GM21515 (cell line): ENCODE results near the gene LMCD1.

Experiments
- ATAC-seq: cut with Tn5 transposase; IDR thresholded peaks from one replicate; pipeline ENCODE4 v1.9.1; 2021; ENCODE audit not compliant: unreplicated experiment

Gene LMCD1

GRCh38 chr3:8482960-8483665 lies 18.5 kb upstream of the LMCD1 start:
- ATAC-seq = no peak

GRCh38 chr3:8484409-8485140 lies 17.0 kb upstream of the LMCD1 start:
- ATAC-seq = no peak

- no peak for ATAC-seq
Observed at GRCh38 chr3:8485141-8485870, 16.3 kb upstream of the LMCD1 start.

DNA sequence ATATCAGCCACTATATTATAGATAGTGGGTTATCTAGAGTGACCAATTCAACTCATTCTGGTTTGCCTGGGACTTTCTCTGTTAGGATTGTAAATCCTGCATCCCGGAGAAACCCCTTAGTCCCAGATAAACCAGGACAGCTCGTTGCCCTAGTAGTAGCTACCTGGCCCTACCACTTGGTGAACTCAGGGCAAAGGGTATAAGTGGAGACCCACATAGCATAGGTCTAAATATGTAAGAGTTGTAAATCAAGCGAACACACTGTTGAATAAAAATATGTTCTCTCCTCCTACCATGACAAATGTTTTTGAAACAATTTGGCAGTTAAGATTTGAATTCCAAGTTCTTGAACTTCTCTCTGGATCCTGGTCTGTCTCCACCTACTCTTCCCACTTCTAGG lies 15.7 kb upstream of the LMCD1 start:
- no peak for ATAC-seq

GRCh38 chr3:8486434-8486833 lies 15.2 kb upstream of the LMCD1 start:
- ATAC-seq = no peak

DNA sequence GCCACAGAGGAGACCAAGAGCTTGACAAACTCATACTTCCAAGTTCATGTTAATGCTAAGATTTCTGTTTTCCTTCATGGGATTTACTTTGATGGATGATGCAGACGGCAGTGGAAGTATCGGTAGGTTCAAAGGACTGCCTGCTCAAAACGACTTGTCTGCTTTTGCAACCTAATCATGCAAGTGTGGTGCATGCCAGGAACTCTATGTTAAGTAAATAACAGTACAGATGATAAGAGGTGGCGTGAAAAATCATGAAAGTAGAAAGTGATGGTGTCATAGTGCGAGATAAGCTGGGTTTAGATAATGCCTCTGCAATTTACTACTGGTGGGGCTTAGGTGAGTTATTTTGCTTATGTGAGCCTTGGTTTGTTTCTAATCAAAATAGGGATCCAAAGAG lies 14.7 kb upstream of the LMCD1 start:
- no peak for ATAC-seq

- no peak for ATAC-seq
Observed at GRCh38 chr3:8488411-8488810, 13.2 kb upstream of the LMCD1 start.

GRCh38 chr3:8488877-8489276 lies 12.7 kb upstream of the LMCD1 start:
- no peak for ATAC-seq

DNA sequence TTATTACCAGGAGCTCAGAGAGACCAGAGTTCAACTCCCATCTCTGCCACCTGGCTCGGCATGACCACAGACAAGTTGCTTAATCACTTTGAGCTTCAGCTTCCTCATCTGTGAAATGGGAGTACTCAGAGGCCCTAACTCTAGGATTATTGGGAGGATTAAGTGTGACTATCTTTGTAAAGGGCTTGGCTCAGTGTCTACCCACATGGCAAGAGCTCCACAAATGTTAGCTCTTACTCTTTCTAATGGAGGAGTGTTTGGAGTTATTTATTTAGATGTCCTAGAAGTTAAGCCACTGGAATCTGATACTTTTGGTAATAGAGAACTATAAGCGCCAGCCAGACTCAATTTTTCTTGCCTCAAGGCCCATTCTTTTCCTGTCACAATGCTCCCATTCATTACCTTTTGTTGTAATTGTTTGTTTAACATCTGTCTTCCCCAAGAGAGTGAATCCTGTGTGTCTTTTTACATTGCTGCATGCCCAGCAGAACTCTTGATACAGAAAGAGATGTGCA lies 12.3 kb upstream of the LMCD1 start:
- no peak for ATAC-seq

GRCh38 chr3:8490079-8490552 lies 11.5 kb upstream of the LMCD1 start:
- ATAC-seq = no peak

GRCh38 chr3:8491271-8492144 lies 10.1 kb upstream of the LMCD1 start:
- ATAC-seq = no peak

GRCh38 chr3:8492744-8493511 lies 8.7 kb upstream of the LMCD1 start:
- ATAC-seq = no peak

DNA sequence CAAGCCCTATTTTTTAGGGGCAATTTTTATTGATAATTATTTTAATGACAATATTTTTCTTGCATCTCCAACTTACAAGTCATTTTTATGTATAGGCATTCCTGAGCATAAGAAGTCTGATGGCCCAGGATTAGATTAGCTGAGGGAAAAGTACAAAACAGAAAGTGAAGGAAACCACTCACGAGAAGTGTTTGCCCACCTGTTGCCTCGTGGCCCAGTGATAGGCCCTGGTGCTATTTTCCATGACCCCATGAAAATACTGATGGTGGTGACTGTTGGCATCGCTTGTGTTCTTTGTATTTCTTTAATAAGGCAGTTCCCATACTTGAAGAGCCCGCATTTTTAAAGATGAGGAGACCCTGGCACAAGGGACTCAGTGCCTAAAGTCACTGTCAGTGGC lies 7.9 kb upstream of the LMCD1 start:
- no peak for ATAC-seq

GRCh38 chr3:8494327-8494726 lies 7.3 kb upstream of the LMCD1 start:
- no peak for ATAC-seq

DNA sequence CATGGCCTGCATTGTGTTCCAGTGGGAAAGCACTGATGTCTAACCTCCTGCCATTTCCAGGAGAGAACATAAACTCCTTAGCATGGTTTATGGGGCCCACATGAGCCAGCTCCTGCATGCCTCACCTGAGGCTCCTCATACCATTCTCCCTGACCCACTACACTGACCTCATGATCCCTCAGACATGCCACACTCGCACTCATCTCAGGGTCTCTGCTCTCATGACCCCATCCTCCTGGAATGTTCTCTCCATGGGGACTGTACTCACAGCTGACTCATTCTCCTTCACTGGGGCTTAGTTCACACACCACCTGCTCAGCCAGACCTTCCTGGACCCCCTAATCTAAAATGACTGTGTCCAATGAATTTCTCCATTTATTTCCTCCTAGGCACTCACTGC lies 4.0 kb upstream of the LMCD1 start:
- no peak for ATAC-seq

GRCh38 chr3:8499181-8499611 lies 2.4 kb upstream of the LMCD1 start:
- no peak for ATAC-seq

GRCh38 chr3:8500319-8500988 lies 1.2 kb upstream of the LMCD1 start:
- no peak for ATAC-seq

DNA sequence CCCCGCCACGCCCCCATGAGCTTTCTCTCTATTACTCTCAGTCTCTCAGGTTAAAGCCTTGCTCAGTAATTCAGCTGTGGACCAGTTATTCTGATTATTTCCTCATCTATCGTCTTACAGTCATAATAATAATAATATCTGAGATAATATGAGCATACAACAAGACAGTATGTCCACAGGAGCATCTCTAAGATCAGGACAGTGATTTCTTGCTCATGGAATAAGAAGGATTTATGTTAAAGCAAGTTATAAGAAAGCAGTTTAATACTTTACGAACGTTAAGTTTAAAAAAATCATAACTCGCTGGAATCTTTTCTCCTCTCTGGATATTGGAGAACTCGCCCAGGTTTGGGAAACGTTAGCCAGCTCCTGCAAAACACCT lies 643 bp upstream of the LMCD1 start:
- no peak for ATAC-seq

- no peak for ATAC-seq
Observed at GRCh38 chr3:8503461-8503860, 1.8 kb downstream of the LMCD1 start.
